Astrocyte (in vitro differentiated cells and primary cell): Measurements from ENCODE around the gene GABARAPL2. TPM values are rescaled to one million over a fixed set of nuclear protein-coding genes. Genes with fewer than 3 reads are reported as not detected.

Experiments
- DNase-seq: peaks from one replicate; pipeline ENCODE4 v3.0.0-alpha.2; 2010; ENCODE audit warnings: low read depth
- FAIRE-seq: peaks from 2 replicates; lab custom pipeline; 2011; peaks lifted over from hg19 to GRCh38; lab: Jason Lieb, UNC
- H2AFZ ChIP-seq: 2 replicates; pipeline ENCODE4 v1.6.0; 2012; ENCODE audit warnings: low read depth, low read length, inconsistent platforms
- H3K27ac ChIP-seq: 2 replicates; pipeline ENCODE4 v1.5.1; 2011; ENCODE audit warnings: low read depth, low read length, inconsistent platforms
- H3K27me3 ChIP-seq: 2 replicates; pipeline ENCODE4 v1.6.0; 2011; ENCODE audit warnings: low read length, inconsistent platforms; ENCODE audit not compliant: insufficient read depth
- H3K36me3 ChIP-seq: 2 replicates; pipeline ENCODE4 v1.5.1; 2011; ENCODE audit warnings: low read length, inconsistent platforms; ENCODE audit not compliant: insufficient read depth
- H3K4me1 ChIP-seq: 2 replicates; pipeline ENCODE4 v1.5.1; 2011; ENCODE audit warnings: low read length, inconsistent platforms; ENCODE audit not compliant: insufficient read depth
- H3K4me2 ChIP-seq: 2 replicates; pipeline ENCODE4 v1.6.0; 2012; ENCODE audit warnings: low read length, inconsistent platforms
- H3K4me3 ChIP-seq: 2 replicates; pipeline ENCODE4 v1.5.1; 2011; ENCODE audit warnings: low read depth, mild to moderate bottlenecking, low read length, inconsistent platforms; ENCODE audit not compliant: insufficient read depth
- H3K79me2 ChIP-seq: 2 replicates; pipeline ENCODE4 v1.6.0; 2012; ENCODE audit warnings: mild to moderate bottlenecking, low read length, inconsistent platforms; ENCODE audit not compliant: insufficient read depth
- H3K9ac ChIP-seq: 2 replicates; pipeline ENCODE4 v1.6.0; 2012; ENCODE audit warnings: mild to moderate bottlenecking, low read length, inconsistent platforms
- H3K9me3 ChIP-seq: 2 replicates; pipeline ENCODE4 v1.5.1; 2012; ENCODE audit warnings: low read depth, mild to moderate bottlenecking, low read length, inconsistent platforms; ENCODE audit not compliant: insufficient read depth
- H4K20me1 ChIP-seq: 2 replicates; pipeline ENCODE4 v1.6.0; 2012; ENCODE audit warnings: low read length, inconsistent platforms; ENCODE audit not compliant: insufficient read depth
- H3K27ac Mint-ChIP-seq: one replicate; pipeline ENCODE4 v1.8.0; 2021; ENCODE audit warnings: mild to moderate bottlenecking, mixed read lengths; ENCODE audit not compliant: unreplicated experiment
- H3K27me3 Mint-ChIP-seq: one replicate; pipeline ENCODE4 v1.8.0; 2021; ENCODE audit warnings: low read depth, mixed read lengths; ENCODE audit not compliant: unreplicated experiment
- H3K36me3 Mint-ChIP-seq: one replicate; pipeline ENCODE4 v1.8.0; 2021; ENCODE audit warnings: low read depth, mixed read lengths; ENCODE audit not compliant: unreplicated experiment
- H3K4me1 Mint-ChIP-seq: one replicate; pipeline ENCODE4 v1.8.0; 2021; ENCODE audit warnings: low read depth, mixed read lengths; ENCODE audit not compliant: unreplicated experiment
- H3K4me3 Mint-ChIP-seq: one replicate; pipeline ENCODE4 v1.8.0; 2021; ENCODE audit warnings: mild to moderate bottlenecking, moderate library complexity, mixed read lengths; ENCODE audit not compliant: unreplicated experiment
- H3K9me3 Mint-ChIP-seq: one replicate; pipeline ENCODE4 v1.8.0; 2021; ENCODE audit warnings: mild to moderate bottlenecking, mixed read lengths; ENCODE audit not compliant: unreplicated experiment
- EZH2 ChIP-seq: IDR thresholded peaks from 2 replicates; pipeline ENCODE4 v1.6.1; 2012; ENCODE audit warnings: mild to moderate bottlenecking, low read length, inconsistent platforms; ENCODE audit not compliant: insufficient read depth
- total RNA-seq: library from RNA; stranded (reverse); gene quantifications from 2 replicates; pipeline ENCODE4 v1.2.1, GENCODE V29; 2021
- TF ChIP-seq, protein P1 (sequence below): IDR thresholded peaks from 2 replicates; pipeline ENCODE4 v1.5.1; 2011; ENCODE audit warnings: low read depth, mild to moderate bottlenecking, inconsistent platforms, low read length, moderate library complexity; ENCODE audit not compliant: insufficient read depth

GABARAPL2 gene
- total RNA-seq, 1 donor from 2014 or later = 108 TPM

- Mint-ChIP-seq H3K27me3 (no peaks in the 10 kb centered on the region), H3K36me3 (peaks cover 25% of the 10 kb centered on the region), H3K9me3 (no peaks in the 10 kb centered on the region), H3K27ac (peak overlapping the region; percentile 26), H3K4me3 (no peak overlapping the region), H3K4me1 (peaks cover 3% of the 10 kb centered on the region)
- Histone ChIP-seq H4K20me1 (no peaks in the 10 kb centered on the region), H3K9ac (no peak overlapping the region), H3K27me3 (no peaks in the 10 kb centered on the region), H3K36me3 (peaks cover 46% of the 10 kb centered on the region), H3K27ac (no peak overlapping the region), H3K79me2 (peaks cover 4% of the 10 kb centered on the region), H3K4me1 (no peaks in the 10 kb centered on the region), H3K4me2 (no peak overlapping the region), H3K9me3 (no peaks in the 10 kb centered on the region), H3K4me3 (no peak overlapping the region), H2AFZ (no peak overlapping the region)
- TF ChIP-seq EZH2 = no peak
- TF ChIP-seq, protein P1, sequence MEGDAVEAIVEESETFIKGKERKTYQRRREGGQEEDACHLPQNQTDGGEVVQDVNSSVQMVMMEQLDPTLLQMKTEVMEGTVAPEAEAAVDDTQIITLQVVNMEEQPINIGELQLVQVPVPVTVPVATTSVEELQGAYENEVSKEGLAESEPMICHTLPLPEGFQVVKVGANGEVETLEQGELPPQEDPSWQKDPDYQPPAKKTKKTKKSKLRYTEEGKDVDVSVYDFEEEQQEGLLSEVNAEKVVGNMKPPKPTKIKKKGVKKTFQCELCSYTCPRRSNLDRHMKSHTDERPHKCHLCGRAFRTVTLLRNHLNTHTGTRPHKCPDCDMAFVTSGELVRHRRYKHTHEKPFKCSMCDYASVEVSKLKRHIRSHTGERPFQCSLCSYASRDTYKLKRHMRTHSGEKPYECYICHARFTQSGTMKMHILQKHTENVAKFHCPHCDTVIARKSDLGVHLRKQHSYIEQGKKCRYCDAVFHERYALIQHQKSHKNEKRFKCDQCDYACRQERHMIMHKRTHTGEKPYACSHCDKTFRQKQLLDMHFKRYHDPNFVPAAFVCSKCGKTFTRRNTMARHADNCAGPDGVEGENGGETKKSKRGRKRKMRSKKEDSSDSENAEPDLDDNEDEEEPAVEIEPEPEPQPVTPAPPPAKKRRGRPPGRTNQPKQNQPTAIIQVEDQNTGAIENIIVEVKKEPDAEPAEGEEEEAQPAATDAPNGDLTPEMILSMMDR = no peak
- FAIRE-seq = no peak
- peak; percentile 56 for DNase-seq
Measured at GRCh38 chr16:75614066-75614897, 48.1 kb downstream of the GABARAPL2 start.

DNA sequence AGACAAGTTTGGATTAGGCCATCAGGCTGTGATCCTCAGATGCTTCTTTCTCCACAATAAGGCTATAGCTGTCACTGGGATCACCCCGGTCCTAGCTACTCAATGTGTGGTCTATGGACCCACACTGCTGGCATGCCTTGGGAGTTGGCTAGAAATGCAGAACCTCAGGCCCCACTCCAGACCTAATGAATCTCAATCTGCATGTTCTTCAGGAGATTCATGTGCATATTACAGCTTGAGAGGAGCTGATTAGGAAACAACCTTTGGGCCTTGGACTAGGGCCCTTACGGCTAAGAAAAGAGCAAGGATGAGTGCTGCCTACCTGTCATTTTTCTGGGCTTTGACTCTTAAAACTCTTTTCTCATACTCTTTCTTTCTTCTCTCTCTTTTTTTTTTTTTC is 49.4 kb downstream of the GABARAPL2 start:
- Histone ChIP-seq H3K4me2 (no peak overlapping the region), H3K27ac (no peak overlapping the region), H3K27me3 (no peaks in the 10 kb centered on the region), H3K4me1 (no peaks in the 10 kb centered on the region), H3K79me2 (no peaks in the 10 kb centered on the region), H3K36me3 (peaks cover 43% of the 10 kb centered on the region), H3K4me3 (no peak overlapping the region), H3K9me3 (no peaks in the 10 kb centered on the region), H2AFZ (no peak overlapping the region), H3K9ac (no peak overlapping the region), H4K20me1 (no peaks in the 10 kb centered on the region)
- FAIRE-seq (no peak), DNase-seq (no peak)
- Mint-ChIP-seq H3K4me3 (no peak overlapping the region), H3K9me3 (no peaks in the 10 kb centered on the region), H3K36me3 (peaks cover 29% of the 10 kb centered on the region), H3K27me3 (no peaks in the 10 kb centered on the region), H3K4me1 (peaks cover 3% of the 10 kb centered on the region), H3K27ac (no peak overlapping the region)
- TF ChIP-seq EZH2 = no peak
- TF ChIP-seq, protein P1 = no peak

- peaks cover 29% of the 10 kb centered on the region for H3K36me3 Mint-ChIP-seq
- DNase-seq (no peak), FAIRE-seq (no peak)
- Histone ChIP-seq H3K9ac (no peak overlapping the region), H3K9me3 (no peaks in the 10 kb centered on the region), H3K4me3 (no peak overlapping the region), H3K4me1 (no peaks in the 10 kb centered on the region), H2AFZ (no peak overlapping the region), H3K27me3 (no peaks in the 10 kb centered on the region), H3K27ac (no peak overlapping the region), H3K79me2 (peaks cover 3% of the 10 kb centered on the region), H3K4me2 (no peak overlapping the region), H4K20me1 (no peaks in the 10 kb centered on the region), H3K36me3 (peaks cover 42% of the 10 kb centered on the region)
- TF ChIP-seq EZH2 = no peak
- TF ChIP-seq, protein P1 = no peak
- no peaks in the 10 kb centered on the region for H3K27me3 Mint-ChIP-seq
- H3K9me3 Mint-ChIP-seq = no peaks in the 10 kb centered on the region
- H3K27ac Mint-ChIP-seq = no peak overlapping the region
- no peak overlapping the region for H3K4me3 Mint-ChIP-seq
- peaks cover 5% of the 10 kb centered on the region for H3K4me1 Mint-ChIP-seq
Measured at GRCh38 chr16:75616521-75617010, 50.4 kb downstream of the GABARAPL2 start.
